ENCODE data around the gene MUC2. TPM values are rescaled to one million over a fixed set of nuclear protein-coding genes. Genes with fewer than 3 reads are reported as not detected.

MUC2 gene
- polyA plus RNA-seq, 3 donors: not detected

GRCh38 chr11:1101318-1102089 lies 26.8 kb downstream of the MUC2 start:
- Histone ChIP-seq H3K4me1 (ENCODE audit: control insufficient read depth in 1 of 2, insufficient read depth in 2 of 2, low read length in 2 of 2) (no peaks in the 10 kb centered on the region), H3K9ac (ENCODE audit: insufficient read depth, low read length, poor library complexity, severe bottlenecking) (no peak overlapping the region), H2AFZ (ENCODE audit: insufficient read depth, low read depth, low read length, poor library complexity, severe bottlenecking) (no peak overlapping the region), H3K4me3 (replicated peaks in 1 of 3; ENCODE audit: low read depth in 2 of 3, low read length in 3 of 3) (no peak overlapping the region), H4K20me1 (ENCODE audit: insufficient read depth, low read length) (no peaks in the 10 kb centered on the region), H3K4me2 (replicated peaks; ENCODE audit: extremely low read depth, low read length, poor library complexity, severe bottlenecking) (no peak overlapping the region), H3K79me2 (ENCODE audit: insufficient read depth, low read length) (no peaks in the 10 kb centered on the region), H3K9me3 (replicated peaks in 1 of 2; ENCODE audit: control insufficient read depth in 1 of 2, insufficient read depth in 1 of 2, low read length in 2 of 2) (peaks cover 14 to 21% of the 10 kb centered on the region in 2 donors), H3K27me3 (ENCODE audit: control insufficient read depth in 2 of 2, insufficient read depth in 2 of 2, low read length in 2 of 2) (no peaks in the 10 kb centered on the region), H3K36me3 (replicated peaks in 1 of 2; ENCODE audit: control insufficient read depth in 1 of 2, insufficient read depth in 2 of 2, low read length in 2 of 2) (no peaks in the 10 kb centered on the region), H3K27ac (ENCODE audit: low read depth in 1 of 2, low read length in 2 of 2) (no peak overlapping the region)
- Mint-ChIP-seq H3K9me3 (peaks cover 7 to 19% (median 11%) of the 10 kb centered on the region in 7 donors), H3K27me3 (ENCODE audit: low read depth in 3 of 3) (peaks cover 0 to 4% (median 4%) of the 10 kb centered on the region in 3 donors), H3K27ac (no peak overlapping the region), H3K4me3 (no peak overlapping the region), H3K4me1 (no peaks in the 10 kb centered on the region), H3K36me3 (no peaks in the 10 kb centered on the region)
- TF ChIP-seq CTCF (IDR thresholded peaks at IDR 0.05): no peak
- 95% methylated on average over 50 of the region's 50 CpGs for WGBS (ENCODE audit: insufficient coverage)
- DNase-seq: no peak
- intact Hi-C loops (cut with micrococcal nuclease): no loop called here

- TF ChIP-seq CTCF (IDR thresholded peaks at IDR 0.05): no peak
- Histone ChIP-seq H3K4me3 (replicated peaks in 1 of 3; ENCODE audit: low read depth in 2 of 3, low read length in 3 of 3) (no peak overlapping the region), H2AFZ (ENCODE audit: insufficient read depth, low read depth, low read length, poor library complexity, severe bottlenecking) (no peak overlapping the region), H3K4me1 (ENCODE audit: control insufficient read depth in 1 of 2, insufficient read depth in 2 of 2, low read length in 2 of 2) (no peaks in the 10 kb centered on the region), H3K4me2 (replicated peaks; ENCODE audit: extremely low read depth, low read length, poor library complexity, severe bottlenecking) (no peak overlapping the region), H3K27me3 (ENCODE audit: control insufficient read depth in 2 of 2, insufficient read depth in 2 of 2, low read length in 2 of 2) (no peaks in the 10 kb centered on the region), H3K27ac (ENCODE audit: low read depth in 1 of 2, low read length in 2 of 2) (no peak overlapping the region), H3K36me3 (replicated peaks in 1 of 2; ENCODE audit: control insufficient read depth in 1 of 2, insufficient read depth in 2 of 2, low read length in 2 of 2) (no peaks in the 10 kb centered on the region), H3K79me2 (ENCODE audit: insufficient read depth, low read length) (no peaks in the 10 kb centered on the region), H3K9ac (ENCODE audit: insufficient read depth, low read length, poor library complexity, severe bottlenecking) (no peak overlapping the region), H4K20me1 (ENCODE audit: insufficient read depth, low read length) (no peaks in the 10 kb centered on the region), H3K9me3 (replicated peaks in 1 of 2; ENCODE audit: control insufficient read depth in 1 of 2, insufficient read depth in 1 of 2, low read length in 2 of 2) (peaks cover 14 to 18% of the 10 kb centered on the region in 2 donors)
- no peak for DNase-seq
- no peaks in the 10 kb centered on the region for H3K36me3 Mint-ChIP-seq
- WGBS (ENCODE audit: insufficient coverage): 85% methylated on average over 31 of the region's 31 CpGs
- H3K27me3 Mint-ChIP-seq (ENCODE audit: low read depth in 3 of 3): peaks cover 0 to 4% (median 4%) of the 10 kb centered on the region in 3 donors
- intact Hi-C loops (cut with micrococcal nuclease): no loop called here
- H3K9me3 Mint-ChIP-seq: peaks cover 7 to 19% (median 11%) of the 10 kb centered on the region in 7 donors
- no peak overlapping the region for H3K4me3 Mint-ChIP-seq
- no peaks in the 10 kb centered on the region for H3K4me1 Mint-ChIP-seq
- H3K27ac Mint-ChIP-seq: no peak overlapping the region
Observed at GRCh38 chr11:1102221-1102971, 27.7 kb downstream of the MUC2 start.

Data from CD14-positive monocyte (primary cell).